Testis (tissue), 2 donors: ENCODE data around the gene TIMM13.

Experiments used
- CTCF ChIP-seq, 3 experiments: fragments of 450-650 bp in 2 of 3; fragments of 200-600 bp in 1 of 3; sonication (generic) in 1 of 3; IDR thresholded peaks; one replicate each; pipeline ENCODE4 v1.5.1; 2016 to 2019; ENCODE audit warnings: antibody characterized with exemption in 3 of 3, mild to moderate bottlenecking in 2 of 3, moderate library complexity in 1 of 3
- POLR2A ChIP-seq: fragments of 450-650 bp; IDR thresholded peaks from one replicate; pipeline ENCODE4 v1.6.1; 2017; ENCODE audit warnings: antibody characterized with exemption, mild to moderate bottlenecking, moderate library complexity

GRCh38 chr19:2428321-2428690, 920 bp upstream of the TIMM13 start:
- TF ChIP-seq POLR2A (no peak), CTCF (IDR thresholded peaks at IDR 0.05) (no peak)
